HepG2 (cell line): ENCODE results near the gene HDAC4. TPM values are rescaled to one million over a fixed set of nuclear protein-coding genes. Genes with fewer than 3 reads are reported as not detected.

Source experiments
- AGO2 ChIP-seq: fragments of 200-400 bp; formaldehyde crosslinking; optimal IDR thresholded peaks from 2 replicates; pipeline ENCODE3; 2017; ENCODE audit warnings: mild to moderate bottlenecking, low read depth, low read length, moderate library complexity
- CBFB ChIP-seq: sonication (generic); formaldehyde crosslinking; IDR thresholded peaks from 2 replicates; pipeline ENCODE4 v1.4.0; 2020; ENCODE audit warnings: missing genetic modification reagents
- GTF3A ChIP-seq: sonication (generic); formaldehyde crosslinking; conservative IDR thresholded peaks from 2 replicates; pipeline ENCODE4 v1.4.0; 2020; ENCODE audit warnings: mild to moderate bottlenecking, missing genetic modification reagents
- HMG20B ChIP-seq: conservative IDR thresholded peaks from 2 replicates; pipeline ENCODE4 v1.6.1; 2016; ENCODE audit warnings: missing genetic modification reagents, missing compliant biosample characterization
- RBM22 ChIP-seq: fragments of 200-400 bp; formaldehyde crosslinking; optimal IDR thresholded peaks from 2 replicates; pipeline ENCODE3; 2017; ENCODE audit warnings: mild to moderate bottlenecking, low read length, moderate library complexity
- REL ChIP-seq: sonication (generic); formaldehyde crosslinking; conservative IDR thresholded peaks from 2 replicates; pipeline ENCODE4 v1.8.0; 2022; ENCODE audit warnings: mild to moderate bottlenecking, missing genetic modification reagents, moderate library complexity
- ZNF333 ChIP-seq: sonication (generic); formaldehyde crosslinking; IDR thresholded peaks from 2 replicates; pipeline ENCODE4 v1.4.0; 2020; ENCODE audit warnings: mild to moderate bottlenecking, missing genetic modification reagents, borderline replicate concordance
- ZNF44 ChIP-seq: sonication (generic); formaldehyde crosslinking; IDR thresholded peaks from 2 replicates; pipeline ENCODE4 v1.5.1; 2020; ENCODE audit warnings: mild to moderate bottlenecking, missing genetic modification reagents
- polyA plus RNA-seq, 8 experiments: library from polyadenylated mRNA; depleted of rRNA in 3 of 8; stranded (reverse) in 7 of 8; unstranded in 1 of 8; fragments of >200 nt; fragmentation: Illumina TruSeq in 4 of 8; extraction: Trizol in 4 of 8; gene quantifications; 2 replicates each; pipeline versions ENCODE4 v1.2.1 to v1.2.3, GENCODE V29; 2011 to 2016; ENCODE audit warnings: low read depth in 4 of 8, missing spikeins in 1 of 8, mixed read lengths in 1 of 8; ENCODE audit not compliant: insufficient read depth in 1 of 8
- total RNA-seq, 5 experiments: library from RNA; depleted of rRNA; stranded (reverse); fragments of >200 nt; fragmentation: Illumina TruSeq; extraction: Trizol; gene quantifications; 2 replicates each; pipeline ENCODE4 v1.2.3, GENCODE V29; 2016; ENCODE audit warnings: low read depth in 1 of 5
- TF ChIP-seq, protein P1 (sequence below): sonication (generic); formaldehyde crosslinking; IDR thresholded peaks from 2 replicates; pipeline ENCODE4 v1.5.0; 2020; ENCODE audit warnings: mild to moderate bottlenecking, missing genetic modification reagents
- TF ChIP-seq, protein P2 (sequence below): IDR thresholded peaks from 2 replicates; pipeline ENCODE4 v1.6.1; 2018; ENCODE audit warnings: missing genetic modification reagents, mild to moderate bottlenecking, missing compliant biosample characterization
- TF ChIP-seq, protein P3 (sequence below): IDR thresholded peaks from 2 replicates; pipeline ENCODE4 v1.6.1; 2016; ENCODE audit warnings: missing genetic modification reagents, missing compliant biosample characterization
- TF ChIP-seq, protein P4 (sequence below): sonication (generic); formaldehyde crosslinking; IDR thresholded peaks from 2 replicates; pipeline ENCODE4 v1.4.0; 2020; ENCODE audit warnings: missing genetic modification reagents
- TF ChIP-seq, protein P5 (sequence below): sonication (generic); formaldehyde crosslinking; conservative IDR thresholded peaks from 2 replicates; pipeline ENCODE4 v1.4.0; 2020; ENCODE audit warnings: mild to moderate bottlenecking, missing genetic modification reagents, moderate library complexity
- TF ChIP-seq, protein P6 (sequence below): sonication (generic); formaldehyde crosslinking; IDR thresholded peaks from 2 replicates; pipeline ENCODE4 v1.5.0; 2020; ENCODE audit warnings: missing genetic modification reagents, mild to moderate bottlenecking, borderline replicate concordance

The HDAC4 gene
- total and polyA plus RNA-seq, 2 of the 13 experiments (the other 11 are each of a cell fraction or from before 2014, with no cell fraction given): 10.1 to 11.5 TPM

DNA sequence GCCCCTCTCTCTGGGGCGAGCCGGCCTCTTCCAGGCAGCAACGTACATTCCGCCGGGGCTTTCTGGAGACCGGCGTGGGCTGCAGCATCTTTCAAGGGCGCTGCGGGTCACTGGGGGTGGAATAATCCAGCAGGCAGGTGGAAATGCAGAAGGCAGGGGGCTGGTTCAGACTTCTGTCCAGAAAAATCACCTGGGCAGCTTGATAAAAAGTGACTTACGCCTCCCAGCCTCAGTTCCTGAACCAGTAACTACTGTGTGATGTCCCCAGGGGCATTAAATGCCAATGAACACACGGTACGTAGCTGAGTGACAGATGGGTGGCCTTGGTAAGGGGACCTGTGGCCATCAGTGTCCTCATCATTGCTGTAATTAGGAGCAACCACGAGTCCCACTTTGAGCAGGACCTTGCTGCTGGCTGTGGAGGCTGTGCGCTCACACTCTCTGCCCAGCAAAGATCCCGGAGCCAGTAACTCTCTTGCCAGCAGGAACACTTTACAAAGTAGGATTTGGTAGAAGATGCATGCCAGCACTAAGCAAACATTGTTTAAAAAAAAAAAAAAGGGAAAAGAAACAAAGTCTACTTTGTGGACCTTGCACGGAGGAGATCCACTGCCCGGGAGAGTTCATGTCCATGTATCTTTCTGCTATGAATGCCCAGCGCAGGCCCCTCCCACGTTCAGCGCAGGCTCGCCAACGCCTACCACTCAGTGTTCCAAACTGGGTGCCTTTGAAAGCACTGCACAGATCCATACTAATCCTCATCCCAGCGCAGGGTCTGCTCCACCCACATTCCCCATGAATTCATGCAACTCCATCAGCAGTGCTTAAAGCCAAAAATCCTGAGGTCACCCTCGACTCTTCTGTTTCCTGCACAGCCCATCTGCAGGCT lies 177.3 kb downstream of the HDAC4 start (continued):
- TF ChIP-seq, protein P1, sequence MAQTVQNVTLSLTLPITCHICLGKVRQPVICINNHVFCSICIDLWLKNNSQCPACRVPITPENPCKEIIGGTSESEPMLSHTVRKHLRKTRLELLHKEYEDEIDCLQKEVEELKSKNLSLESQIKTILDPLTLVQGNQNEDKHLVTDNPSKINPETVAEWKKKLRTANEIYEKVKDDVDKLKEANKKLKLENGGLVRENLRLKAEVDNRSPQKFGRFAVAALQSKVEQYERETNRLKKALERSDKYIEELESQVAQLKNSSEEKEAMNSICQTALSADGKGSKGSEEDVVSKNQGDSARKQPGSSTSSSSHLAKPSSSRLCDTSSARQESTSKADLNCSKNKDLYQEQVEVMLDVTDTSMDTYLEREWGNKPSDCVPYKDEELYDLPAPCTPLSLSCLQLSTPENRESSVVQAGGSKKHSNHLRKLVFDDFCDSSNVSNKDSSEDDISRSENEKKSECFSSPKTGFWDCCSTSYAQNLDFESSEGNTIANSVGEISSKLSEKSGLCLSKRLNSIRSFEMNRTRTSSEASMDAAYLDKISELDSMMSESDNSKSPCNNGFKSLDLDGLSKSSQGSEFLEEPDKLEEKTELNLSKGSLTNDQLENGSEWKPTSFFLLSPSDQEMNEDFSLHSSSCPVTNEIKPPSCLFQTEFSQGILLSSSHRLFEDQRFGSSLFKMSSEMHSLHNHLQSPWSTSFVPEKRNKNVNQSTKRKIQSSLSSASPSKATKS: no peak
- TF ChIP-seq, protein P2, sequence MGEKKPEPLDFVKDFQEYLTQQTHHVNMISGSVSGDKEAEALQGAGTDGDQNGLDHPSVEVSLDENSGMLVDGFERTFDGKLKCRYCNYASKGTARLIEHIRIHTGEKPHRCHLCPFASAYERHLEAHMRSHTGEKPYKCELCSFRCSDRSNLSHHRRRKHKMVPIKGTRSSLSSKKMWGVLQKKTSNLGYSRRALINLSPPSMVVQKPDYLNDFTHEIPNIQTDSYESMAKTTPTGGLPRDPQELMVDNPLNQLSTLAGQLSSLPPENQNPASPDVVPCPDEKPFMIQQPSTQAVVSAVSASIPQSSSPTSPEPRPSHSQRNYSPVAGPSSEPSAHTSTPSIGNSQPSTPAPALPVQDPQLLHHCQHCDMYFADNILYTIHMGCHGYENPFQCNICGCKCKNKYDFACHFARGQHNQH (CRISPR knock-in tag): no peak
- TF ChIP-seq AGO2 (no peak), ZNF333 (CRISPR knock-in tag) (no peak), CBFB (CRISPR knock-in tag) (no peak), ZNF44 (0 out of 2 replicates have a peak, but pooled peaks have one; percentile 48), HMG20B (CRISPR knock-in tag) (no peak), REL (CRISPR knock-in tag) (no peak), GTF3A (CRISPR knock-in tag) (no peak), RBM22 (no peak)
- TF ChIP-seq, protein P3, sequence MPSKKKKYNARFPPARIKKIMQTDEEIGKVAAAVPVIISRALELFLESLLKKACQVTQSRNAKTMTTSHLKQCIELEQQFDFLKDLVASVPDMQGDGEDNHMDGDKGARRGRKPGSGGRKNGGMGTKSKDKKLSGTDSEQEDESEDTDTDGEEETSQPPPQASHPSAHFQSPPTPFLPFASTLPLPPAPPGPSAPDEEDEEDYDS (CRISPR knock-in tag): no peak
- TF ChIP-seq, protein P4, sequence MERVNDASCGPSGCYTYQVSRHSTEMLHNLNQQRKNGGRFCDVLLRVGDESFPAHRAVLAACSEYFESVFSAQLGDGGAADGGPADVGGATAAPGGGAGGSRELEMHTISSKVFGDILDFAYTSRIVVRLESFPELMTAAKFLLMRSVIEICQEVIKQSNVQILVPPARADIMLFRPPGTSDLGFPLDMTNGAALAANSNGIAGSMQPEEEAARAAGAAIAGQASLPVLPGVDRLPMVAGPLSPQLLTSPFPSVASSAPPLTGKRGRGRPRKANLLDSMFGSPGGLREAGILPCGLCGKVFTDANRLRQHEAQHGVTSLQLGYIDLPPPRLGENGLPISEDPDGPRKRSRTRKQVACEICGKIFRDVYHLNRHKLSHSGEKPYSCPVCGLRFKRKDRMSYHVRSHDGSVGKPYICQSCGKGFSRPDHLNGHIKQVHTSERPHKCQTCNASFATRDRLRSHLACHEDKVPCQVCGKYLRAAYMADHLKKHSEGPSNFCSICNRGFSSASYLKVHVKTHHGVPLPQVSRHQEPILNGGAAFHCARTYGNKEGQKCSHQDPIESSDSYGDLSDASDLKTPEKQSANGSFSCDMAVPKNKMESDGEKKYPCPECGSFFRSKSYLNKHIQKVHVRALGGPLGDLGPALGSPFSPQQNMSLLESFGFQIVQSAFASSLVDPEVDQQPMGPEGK (CRISPR knock-in tag): no peak
- TF ChIP-seq, protein P5, sequence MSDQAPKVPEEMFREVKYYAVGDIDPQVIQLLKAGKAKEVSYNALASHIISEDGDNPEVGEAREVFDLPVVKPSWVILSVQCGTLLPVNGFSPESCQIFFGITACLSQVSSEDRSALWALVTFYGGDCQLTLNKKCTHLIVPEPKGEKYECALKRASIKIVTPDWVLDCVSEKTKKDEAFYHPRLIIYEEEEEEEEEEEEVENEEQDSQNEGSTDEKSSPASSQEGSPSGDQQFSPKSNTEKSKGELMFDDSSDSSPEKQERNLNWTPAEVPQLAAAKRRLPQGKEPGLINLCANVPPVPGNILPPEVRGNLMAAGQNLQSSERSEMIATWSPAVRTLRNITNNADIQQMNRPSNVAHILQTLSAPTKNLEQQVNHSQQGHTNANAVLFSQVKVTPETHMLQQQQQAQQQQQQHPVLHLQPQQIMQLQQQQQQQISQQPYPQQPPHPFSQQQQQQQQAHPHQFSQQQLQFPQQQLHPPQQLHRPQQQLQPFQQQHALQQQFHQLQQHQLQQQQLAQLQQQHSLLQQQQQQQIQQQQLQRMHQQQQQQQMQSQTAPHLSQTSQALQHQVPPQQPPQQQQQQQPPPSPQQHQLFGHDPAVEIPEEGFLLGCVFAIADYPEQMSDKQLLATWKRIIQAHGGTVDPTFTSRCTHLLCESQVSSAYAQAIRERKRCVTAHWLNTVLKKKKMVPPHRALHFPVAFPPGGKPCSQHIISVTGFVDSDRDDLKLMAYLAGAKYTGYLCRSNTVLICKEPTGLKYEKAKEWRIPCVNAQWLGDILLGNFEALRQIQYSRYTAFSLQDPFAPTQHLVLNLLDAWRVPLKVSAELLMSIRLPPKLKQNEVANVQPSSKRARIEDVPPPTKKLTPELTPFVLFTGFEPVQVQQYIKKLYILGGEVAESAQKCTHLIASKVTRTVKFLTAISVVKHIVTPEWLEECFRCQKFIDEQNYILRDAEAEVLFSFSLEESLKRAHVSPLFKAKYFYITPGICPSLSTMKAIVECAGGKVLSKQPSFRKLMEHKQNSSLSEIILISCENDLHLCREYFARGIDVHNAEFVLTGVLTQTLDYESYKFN: peak; percentile 86
- TF ChIP-seq, protein P6, sequence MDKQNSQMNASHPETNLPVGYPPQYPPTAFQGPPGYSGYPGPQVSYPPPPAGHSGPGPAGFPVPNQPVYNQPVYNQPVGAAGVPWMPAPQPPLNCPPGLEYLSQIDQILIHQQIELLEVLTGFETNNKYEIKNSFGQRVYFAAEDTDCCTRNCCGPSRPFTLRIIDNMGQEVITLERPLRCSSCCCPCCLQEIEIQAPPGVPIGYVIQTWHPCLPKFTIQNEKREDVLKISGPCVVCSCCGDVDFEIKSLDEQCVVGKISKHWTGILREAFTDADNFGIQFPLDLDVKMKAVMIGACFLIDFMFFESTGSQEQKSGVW (CRISPR knock-in tag): no peak
